Cardiac fibroblast (primary cell): ENCODE results near the gene CDYL.

ENCODE experiments used
- DNase-seq, 2 donors: peaks; one replicate each; pipeline versions ENCODE4 v3.0.0 to v3.0.0-alpha.2; 2010; ENCODE audit warnings: low read depth in 2 of 2
- H3K4me3 ChIP-seq, 2 donors: replicated peaks in 1 of 2; 1 replicate in 1 of 2; 2 replicates in 1 of 2; pipeline ENCODE4 v1.5.1; 2011; ENCODE audit warnings: low read depth in 2 of 2, low read length in 2 of 2, mild to moderate bottlenecking in 2 of 2, moderate library complexity in 1 of 2
- TF ChIP-seq, protein P1 (sequence below): IDR thresholded peaks from one replicate; pipeline ENCODE4 v1.5.1; 2011; ENCODE audit warnings: low read depth, mild to moderate bottlenecking, low read length, inconsistent platforms

The CDYL gene

DNA sequence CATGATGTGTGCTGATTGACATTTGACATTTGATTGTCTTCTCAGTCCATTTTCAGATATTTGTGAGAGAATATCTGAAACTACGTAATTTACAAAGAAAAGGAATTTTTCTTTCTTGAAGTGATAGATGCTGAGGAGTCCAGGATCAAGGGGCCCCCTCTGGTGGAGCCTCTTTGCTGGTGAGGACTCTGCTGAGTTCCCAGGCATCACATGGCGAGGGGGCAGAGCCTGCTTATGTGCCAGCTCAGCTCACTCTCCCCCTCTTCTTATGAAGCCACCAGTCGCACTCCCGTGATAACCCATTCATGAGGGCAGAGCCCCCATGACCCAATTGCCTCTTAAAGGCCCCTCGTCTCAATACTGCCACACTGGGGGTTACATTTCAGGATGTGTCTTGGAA lies 136.4 kb downstream of the CDYL start:
- H3K4me3 ChIP-seq, result no peak overlapping the region
- DNase-seq, result no peak
- TF ChIP-seq, protein P1, sequence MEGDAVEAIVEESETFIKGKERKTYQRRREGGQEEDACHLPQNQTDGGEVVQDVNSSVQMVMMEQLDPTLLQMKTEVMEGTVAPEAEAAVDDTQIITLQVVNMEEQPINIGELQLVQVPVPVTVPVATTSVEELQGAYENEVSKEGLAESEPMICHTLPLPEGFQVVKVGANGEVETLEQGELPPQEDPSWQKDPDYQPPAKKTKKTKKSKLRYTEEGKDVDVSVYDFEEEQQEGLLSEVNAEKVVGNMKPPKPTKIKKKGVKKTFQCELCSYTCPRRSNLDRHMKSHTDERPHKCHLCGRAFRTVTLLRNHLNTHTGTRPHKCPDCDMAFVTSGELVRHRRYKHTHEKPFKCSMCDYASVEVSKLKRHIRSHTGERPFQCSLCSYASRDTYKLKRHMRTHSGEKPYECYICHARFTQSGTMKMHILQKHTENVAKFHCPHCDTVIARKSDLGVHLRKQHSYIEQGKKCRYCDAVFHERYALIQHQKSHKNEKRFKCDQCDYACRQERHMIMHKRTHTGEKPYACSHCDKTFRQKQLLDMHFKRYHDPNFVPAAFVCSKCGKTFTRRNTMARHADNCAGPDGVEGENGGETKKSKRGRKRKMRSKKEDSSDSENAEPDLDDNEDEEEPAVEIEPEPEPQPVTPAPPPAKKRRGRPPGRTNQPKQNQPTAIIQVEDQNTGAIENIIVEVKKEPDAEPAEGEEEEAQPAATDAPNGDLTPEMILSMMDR, result no peak

DNA sequence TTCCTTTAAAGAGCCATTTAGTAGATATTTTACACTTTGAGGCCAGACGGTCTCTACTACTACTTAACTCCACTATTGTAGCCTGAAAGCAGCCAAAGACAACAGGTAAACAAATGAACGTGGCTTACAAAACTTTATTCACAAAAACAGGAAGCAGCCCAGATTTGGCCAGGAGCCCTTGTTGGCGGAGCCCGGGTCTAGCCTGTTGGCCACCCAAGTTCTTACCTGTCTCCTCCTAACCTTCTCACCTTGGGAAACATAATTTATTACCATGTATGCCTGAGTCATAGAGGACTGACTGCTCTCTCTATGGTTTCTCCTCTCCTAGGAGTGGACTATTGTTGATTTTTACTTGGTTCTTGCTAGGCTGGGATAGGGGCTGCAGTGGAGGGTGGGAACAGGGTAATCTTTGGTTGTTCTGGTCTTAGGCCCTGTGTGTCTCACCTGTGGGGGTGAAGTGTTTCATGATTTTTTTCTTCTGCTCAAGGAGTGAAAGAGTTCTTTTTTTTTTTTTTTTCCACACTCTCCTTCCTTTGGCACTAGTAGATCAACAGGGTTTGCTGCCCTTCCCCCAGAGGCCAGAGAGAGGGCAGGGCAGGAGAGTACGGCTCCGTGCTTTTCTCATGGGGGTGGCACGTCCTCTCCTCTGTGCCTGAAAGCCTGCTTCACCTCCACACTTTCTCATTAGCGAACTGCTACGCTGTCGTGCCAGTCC lies 137.7 kb downstream of the CDYL start:
- DNase-seq, result no peak
- TF ChIP-seq, protein P1, result no peak
- no peak overlapping the region for H3K4me3 ChIP-seq

DNA sequence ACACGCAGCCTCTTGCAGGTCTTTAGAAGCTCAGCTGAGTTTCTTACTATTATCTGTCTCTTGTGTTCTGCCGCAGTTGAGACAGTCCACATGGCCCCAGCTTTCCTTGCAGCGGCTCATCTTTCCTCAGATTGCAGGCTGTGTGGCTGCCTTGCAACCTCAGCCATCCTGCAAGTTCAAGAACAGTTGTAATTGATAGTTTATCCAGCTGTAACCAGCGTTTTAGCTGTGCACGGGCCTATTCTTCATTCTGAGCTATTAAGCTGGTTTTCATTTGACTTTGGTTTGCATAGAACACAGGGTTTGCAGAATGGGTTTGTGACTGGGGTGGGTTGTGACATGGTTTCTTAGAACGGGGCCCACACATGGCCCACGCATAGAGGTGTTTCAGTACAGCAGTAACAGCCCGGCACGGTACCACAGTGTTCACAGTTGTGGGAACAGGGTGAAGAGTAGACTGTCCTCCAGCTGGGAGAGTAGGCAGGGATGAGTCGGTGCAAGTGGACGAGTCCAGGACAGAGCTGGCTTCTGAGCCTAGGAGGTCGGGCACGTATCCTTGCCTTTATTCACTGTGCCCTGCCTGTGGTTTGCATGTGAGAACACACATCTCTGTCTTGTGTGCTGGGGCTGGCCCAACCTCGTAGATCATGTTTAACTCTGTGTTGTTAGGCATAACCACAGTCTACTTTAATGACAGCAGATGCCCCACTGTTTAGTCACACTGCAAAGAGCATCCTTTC lies 138.4 kb downstream of the CDYL start:
- H3K4me3 ChIP-seq, result no peak overlapping the region
- TF ChIP-seq, protein P1, result no peak
- peak; percentile 45 to 58 for DNase-seq

DNA sequence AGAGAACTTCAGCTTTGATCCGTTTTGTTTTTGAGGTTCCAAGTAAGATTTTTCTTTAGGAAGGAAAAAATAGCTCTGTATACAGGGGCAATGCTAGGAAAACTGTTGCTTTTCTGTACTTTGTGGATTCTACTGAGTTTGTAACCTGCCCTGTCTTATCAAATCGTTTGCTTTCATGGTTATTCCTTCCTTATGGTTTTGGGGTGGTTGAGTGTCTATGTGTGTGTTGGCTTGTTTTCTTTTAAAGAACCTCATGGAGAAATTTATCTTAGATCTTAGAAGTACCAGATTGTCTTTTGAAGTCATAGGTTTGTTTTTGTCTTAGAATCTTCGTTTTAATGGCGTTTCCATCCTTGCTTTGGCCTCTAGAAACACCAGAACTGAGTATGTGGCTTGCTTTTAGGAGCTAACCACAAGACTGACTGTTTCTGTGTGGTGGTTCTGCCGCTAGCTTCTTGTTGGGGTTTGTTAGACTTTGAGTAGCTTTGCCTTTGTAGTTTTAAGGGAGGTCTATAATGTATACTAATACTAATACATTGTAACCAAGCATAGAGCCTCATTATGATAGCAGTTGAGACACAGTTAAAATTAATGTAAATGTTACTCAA lies 140.9 kb downstream of the CDYL start:
- DNase-seq, result no peak
- TF ChIP-seq, protein P1, result no peak
- no peak overlapping the region for H3K4me3 ChIP-seq

DNA sequence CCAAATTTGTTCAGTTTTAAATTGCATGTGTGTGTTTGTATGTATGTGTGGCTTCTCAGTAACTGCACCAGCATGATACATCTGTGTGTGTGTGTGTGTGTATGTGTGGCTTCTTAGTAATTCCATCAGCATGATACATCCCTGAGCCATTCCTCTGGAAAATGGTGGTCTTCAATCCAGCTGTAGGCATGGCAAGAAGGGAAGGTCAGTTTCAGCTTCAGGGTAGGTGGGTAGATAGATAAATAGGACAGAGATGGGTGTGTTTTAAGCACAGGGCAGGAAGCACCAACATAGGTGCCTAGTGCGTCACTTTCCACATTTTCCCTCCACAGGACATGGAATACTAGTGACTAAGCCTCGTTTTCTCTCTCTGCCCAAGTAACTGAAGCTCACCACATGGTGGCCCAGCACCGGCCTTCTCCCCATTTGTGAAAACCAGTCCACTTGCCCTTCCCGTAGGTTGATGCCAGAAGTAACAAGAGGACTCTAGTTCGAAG lies 144.8 kb downstream of the CDYL start:
- TF ChIP-seq, protein P1, result no peak
- peak in 1 of 2 donors; percentile 39 for DNase-seq
- H3K4me3 ChIP-seq, result no peak overlapping the region

DNA sequence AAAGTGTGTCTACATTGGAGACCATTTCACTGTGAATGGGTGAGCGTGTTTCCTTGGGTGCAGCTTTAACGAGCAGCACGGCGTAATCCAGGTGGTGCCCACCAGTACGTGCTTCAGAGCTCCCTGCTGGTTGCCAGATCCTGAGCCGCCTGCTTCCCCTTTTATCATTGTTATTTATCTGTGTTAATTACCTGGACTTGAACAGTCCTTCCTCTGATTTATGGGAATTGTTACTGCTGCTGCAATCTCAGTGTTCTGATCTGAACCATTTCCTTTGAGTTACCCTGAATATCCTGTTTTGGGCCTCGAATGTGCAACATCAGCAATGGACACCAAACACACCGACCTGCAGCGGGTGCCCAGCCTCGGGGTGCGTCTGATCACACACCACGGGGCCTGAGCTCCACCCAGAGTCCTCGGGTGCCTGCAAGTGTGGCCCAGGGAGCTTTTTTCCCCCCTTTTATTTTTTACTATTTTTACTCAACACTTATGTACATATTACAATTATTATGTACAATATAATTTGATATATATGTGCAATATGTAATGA lies 146.4 kb downstream of the CDYL start:
- H3K4me3 ChIP-seq, result no peak overlapping the region
- no peak for DNase-seq
- TF ChIP-seq, protein P1, result no peak
